Parathyroid adenoma (tissue), 2 donors: ENCODE results near the gene FLRT2.

ENCODE experiments used
- H2AFZ ChIP-seq: fragments of 300-600 bp; sonication (generic); one replicate; pipeline ENCODE4 v1.7.0; 2017; ENCODE audit warnings: antibody characterized with exemption, mild to moderate bottlenecking
- H3K27ac ChIP-seq: fragments of 300-600 bp; sonication (generic); one replicate; pipeline ENCODE4 v1.7.0; 2017
- H3K27me3 ChIP-seq: fragments of 300-600 bp; sonication (generic); one replicate; pipeline ENCODE4 v1.7.0; 2017; ENCODE audit warnings: low read length; ENCODE audit not compliant: control insufficient read depth, insufficient read depth
- H3K36me3 ChIP-seq: fragments of 300-600 bp; sonication (generic); one replicate; pipeline ENCODE4 v1.7.0; 2017; ENCODE audit warnings: low read length; ENCODE audit not compliant: control insufficient read depth, insufficient read depth
- H3K4me1 ChIP-seq: fragments of 300-600 bp; sonication (generic); one replicate; pipeline ENCODE4 v1.7.0; 2017; ENCODE audit warnings: control low read depth
- H3K4me2 ChIP-seq: fragments of 300-600 bp; sonication (generic); one replicate; pipeline ENCODE4 v1.7.0; 2017; ENCODE audit warnings: low read length
- H3K4me3 ChIP-seq: fragments of 300-600 bp; sonication (generic); one replicate; pipeline ENCODE4 v1.7.0; 2017; ENCODE audit warnings: low read depth, low read length
- H3K79me2 ChIP-seq: fragments of 300-600 bp; sonication (generic); one replicate; pipeline ENCODE4 v1.7.0; 2017; ENCODE audit warnings: control low read depth
- H3K9ac ChIP-seq: fragments of 300-600 bp; sonication (generic); one replicate; pipeline ENCODE4 v1.7.0; 2017; ENCODE audit warnings: mild to moderate bottlenecking
- H3K9me3 ChIP-seq: fragments of 300-600 bp; sonication (generic); one replicate; pipeline ENCODE4 v1.7.0; 2017; ENCODE audit warnings: low read length; ENCODE audit not compliant: control insufficient read depth
- TF ChIP-seq, protein P1 (sequence below): fragments of 300-600 bp; sonication (generic); IDR thresholded peaks from one replicate; pipeline ENCODE4 v1.7.0; 2017; ENCODE audit warnings: antibody characterized with exemption, mild to moderate bottlenecking
- donor health status: primary hyperparathyroidism.

FLRT2 gene

DNA sequence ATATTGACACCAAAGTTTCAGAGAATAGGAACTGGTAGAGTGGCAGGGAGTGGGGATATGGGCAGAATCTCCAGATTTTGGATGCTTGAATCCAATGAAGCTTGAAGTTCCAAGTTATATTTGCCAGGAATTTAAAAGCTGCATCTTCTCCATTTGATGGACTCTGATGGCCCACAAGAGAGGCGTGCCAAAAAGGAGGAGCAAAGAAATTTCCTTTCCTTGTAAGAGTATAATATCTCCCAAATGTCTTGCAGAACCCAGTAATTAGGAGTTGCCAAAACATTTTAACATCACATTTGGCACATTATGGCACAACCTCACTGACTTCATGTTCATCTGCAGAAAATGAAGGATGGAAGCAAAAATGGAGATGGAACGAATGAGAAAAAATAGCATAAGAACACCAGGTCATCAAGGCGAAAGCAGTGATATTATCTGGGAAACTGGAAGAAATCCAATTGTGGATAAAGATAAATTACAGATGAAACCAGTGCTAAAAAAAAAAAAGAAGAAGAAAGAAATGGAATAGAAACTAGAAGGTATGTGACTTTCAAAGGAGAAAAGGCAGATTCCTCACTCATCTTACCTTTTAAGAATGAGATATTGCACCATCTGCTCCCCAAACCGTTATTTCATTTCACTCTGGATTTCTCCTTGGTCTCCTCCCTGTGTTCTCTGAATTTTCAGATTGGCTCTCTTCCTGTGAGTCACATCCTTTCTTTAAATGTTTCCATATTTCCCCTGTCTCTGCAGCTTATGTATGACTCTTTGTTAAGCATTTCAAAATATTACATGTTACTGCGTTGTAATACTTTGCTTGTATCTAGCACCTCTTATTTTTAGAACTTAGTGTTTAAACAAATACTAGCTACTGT lies 13.5 kb upstream of the FLRT2 start:
- Histone ChIP-seq H3K4me2 (no peak overlapping the region), H3K36me3 (no peaks in the 10 kb centered on the region), H3K27me3 (no peaks in the 10 kb centered on the region), H3K4me1 (no peaks in the 10 kb centered on the region), H3K9ac (no peak overlapping the region), H3K4me3 (no peak overlapping the region), H2AFZ (no peak overlapping the region), H3K79me2 (no peaks in the 10 kb centered on the region), H3K27ac (no peak overlapping the region), H3K9me3 (no peaks in the 10 kb centered on the region)
- TF ChIP-seq, protein P1, sequence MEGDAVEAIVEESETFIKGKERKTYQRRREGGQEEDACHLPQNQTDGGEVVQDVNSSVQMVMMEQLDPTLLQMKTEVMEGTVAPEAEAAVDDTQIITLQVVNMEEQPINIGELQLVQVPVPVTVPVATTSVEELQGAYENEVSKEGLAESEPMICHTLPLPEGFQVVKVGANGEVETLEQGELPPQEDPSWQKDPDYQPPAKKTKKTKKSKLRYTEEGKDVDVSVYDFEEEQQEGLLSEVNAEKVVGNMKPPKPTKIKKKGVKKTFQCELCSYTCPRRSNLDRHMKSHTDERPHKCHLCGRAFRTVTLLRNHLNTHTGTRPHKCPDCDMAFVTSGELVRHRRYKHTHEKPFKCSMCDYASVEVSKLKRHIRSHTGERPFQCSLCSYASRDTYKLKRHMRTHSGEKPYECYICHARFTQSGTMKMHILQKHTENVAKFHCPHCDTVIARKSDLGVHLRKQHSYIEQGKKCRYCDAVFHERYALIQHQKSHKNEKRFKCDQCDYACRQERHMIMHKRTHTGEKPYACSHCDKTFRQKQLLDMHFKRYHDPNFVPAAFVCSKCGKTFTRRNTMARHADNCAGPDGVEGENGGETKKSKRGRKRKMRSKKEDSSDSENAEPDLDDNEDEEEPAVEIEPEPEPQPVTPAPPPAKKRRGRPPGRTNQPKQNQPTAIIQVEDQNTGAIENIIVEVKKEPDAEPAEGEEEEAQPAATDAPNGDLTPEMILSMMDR = no peak

- TF ChIP-seq, protein P1 = no peak
- Histone ChIP-seq H3K4me3 (no peak overlapping the region), H3K36me3 (no peaks in the 10 kb centered on the region), H3K27ac (no peak overlapping the region), H3K27me3 (no peaks in the 10 kb centered on the region), H2AFZ (no peak overlapping the region), H3K79me2 (no peaks in the 10 kb centered on the region), H3K4me2 (no peak overlapping the region), H3K9me3 (no peaks in the 10 kb centered on the region), H3K4me1 (no peaks in the 10 kb centered on the region), H3K9ac (no peak overlapping the region)
Observed at GRCh38 chr14:85517114-85517688, 12.7 kb upstream of the FLRT2 start.

DNA sequence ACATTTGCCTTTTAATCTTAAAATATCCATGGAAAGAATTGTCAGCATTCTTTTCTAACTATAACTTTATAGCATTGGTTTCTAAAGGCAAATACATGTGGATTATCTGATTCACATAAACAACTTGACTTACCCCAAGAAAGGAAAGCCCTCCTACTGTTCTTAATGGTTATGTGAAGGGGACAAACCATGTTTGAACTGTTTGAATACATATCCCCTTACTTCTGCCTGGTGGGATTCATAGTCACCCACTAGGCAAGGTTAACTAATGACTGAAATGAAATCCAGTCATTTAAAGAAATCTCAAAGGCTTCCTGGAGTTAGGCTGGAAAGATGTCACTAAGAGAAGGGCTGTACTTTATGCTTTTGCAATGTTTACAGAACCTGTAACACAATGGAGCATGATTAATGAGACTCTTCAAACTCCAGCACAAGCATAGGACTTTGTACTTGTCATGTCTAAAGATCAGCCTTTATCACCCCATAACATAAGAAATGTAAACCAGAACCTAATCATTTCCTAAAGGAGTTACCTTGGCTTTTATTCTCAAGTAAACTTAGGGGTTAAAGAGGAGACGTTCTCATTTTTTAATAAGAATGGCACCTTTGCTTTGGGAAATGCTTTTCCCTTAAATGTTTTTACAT lies 10.2 kb upstream of the FLRT2 start:
- no peak overlapping the region for H3K4me2 ChIP-seq
- TF ChIP-seq, protein P1 = no peak
- no peak overlapping the region for H3K27ac ChIP-seq
- H3K36me3 ChIP-seq = no peaks in the 10 kb centered on the region
- no peak overlapping the region for H2AFZ ChIP-seq
- no peaks in the 10 kb centered on the region for H3K27me3 ChIP-seq
- H3K9me3 ChIP-seq = no peaks in the 10 kb centered on the region
- H3K79me2 ChIP-seq = no peaks in the 10 kb centered on the region
- no peaks in the 10 kb centered on the region for H3K4me1 ChIP-seq
- H3K4me3 ChIP-seq = no peak overlapping the region
- no peak overlapping the region for H3K9ac ChIP-seq

GRCh38 chr14:85520581-85520980 lies 9.4 kb upstream of the FLRT2 start:
- H3K4me3 ChIP-seq = no peak overlapping the region
- H3K27ac ChIP-seq = no peak overlapping the region
- no peaks in the 10 kb centered on the region for H3K79me2 ChIP-seq
- no peak overlapping the region for H3K4me2 ChIP-seq
- TF ChIP-seq, protein P1 = no peak
- H2AFZ ChIP-seq = no peak overlapping the region
- H3K4me1 ChIP-seq = no peaks in the 10 kb centered on the region
- H3K36me3 ChIP-seq = no peaks in the 10 kb centered on the region
- H3K9ac ChIP-seq = no peak overlapping the region
- no peaks in the 10 kb centered on the region for H3K9me3 ChIP-seq
- no peaks in the 10 kb centered on the region for H3K27me3 ChIP-seq
